DOHH2 (cell line): Measurements from ENCODE around the gene PLEKHS1.

Experiments
- CTCF ChIP-seq: fragments of 200-600 bp; sonication (generic); IDR thresholded peaks from one replicate; pipeline ENCODE4 v1.5.1; 2014; ENCODE audit warnings: antibody characterized with exemption, mild to moderate bottlenecking, low read depth, low read length; ENCODE audit not compliant: poor library complexity, severe bottlenecking
- EZH2phosphoT487 ChIP-seq: fragments of 200-600 bp; sonication (generic); IDR thresholded peaks from 2 replicates; pipeline ENCODE4 v1.6.1; 2017; ENCODE audit warnings: borderline replicate concordance, mild to moderate bottlenecking, antibody characterized with exemption, low read length, moderate library complexity, mixed read lengths

- TF ChIP-seq CTCF: no peak
- no peak for TF ChIP-seq EZH2phosphoT487
Observed at GRCh38 chr10:113819989-113820388, 68.5 kb downstream of the PLEKHS1 start.
